Keratinocyte (primary cell): ENCODE results near the gene STOX2. TPM values are rescaled to one million over a fixed set of nuclear protein-coding genes. Genes with fewer than 3 reads are reported as not detected.

Experiments used
- DNase-seq: peaks from one replicate; pipeline ENCODE4 v3.0.0-alpha.2; 2011; ENCODE audit warnings: low read depth, missing footprints, low spot score
- FAIRE-seq: peaks from 2 replicates; lab custom pipeline; 2011; peaks lifted over from hg19 to GRCh38; lab: Jason Lieb, UNC
- H2AFZ ChIP-seq: 2 replicates; pipeline ENCODE4 v1.6.0; 2012; ENCODE audit warnings: low read length, control low read depth, inconsistent platforms; ENCODE audit not compliant: control insufficient read depth
- H3K27ac ChIP-seq: 2 replicates; pipeline ENCODE4 v1.5.1; 2011; ENCODE audit warnings: low read length; ENCODE audit not compliant: control insufficient read depth, insufficient read depth
- H3K27me3 ChIP-seq: 3 replicates; pipeline ENCODE4 v1.6.0; 2011; ENCODE audit warnings: low read length; ENCODE audit not compliant: control insufficient read depth, insufficient read depth; ENCODE audit errors: extremely low read depth
- H3K36me3 ChIP-seq, 2 experiments: 2 replicates in 1 of 2; 3 replicates in 1 of 2; pipeline ENCODE4 v1.5.1; 2011; ENCODE audit warnings: low read length in 2 of 2, mild to moderate bottlenecking in 1 of 2; ENCODE audit not compliant: control insufficient read depth in 2 of 2, insufficient read depth in 2 of 2; ENCODE audit errors: extremely low read depth in 1 of 2
- H3K4me1 ChIP-seq: 3 replicates; pipeline ENCODE4 v1.5.1; 2011; ENCODE audit warnings: low read length; ENCODE audit not compliant: control insufficient read depth, insufficient read depth; ENCODE audit errors: extremely low read depth
- H3K4me2 ChIP-seq: 3 replicates; pipeline ENCODE4 v1.6.0; 2011; ENCODE audit warnings: low read depth, low read length; ENCODE audit not compliant: control insufficient read depth, insufficient read depth; ENCODE audit errors: extremely low read depth
- H3K4me3 ChIP-seq, 3 experiments: fragments of 200-600 bp in 1 of 3; sonication (generic) in 1 of 3; 2 replicates in 2 of 3; 3 replicates in 1 of 3; pipeline ENCODE4 v1.5.1; 2011 to 2016; ENCODE audit warnings: low read length in 3 of 3, mild to moderate bottlenecking in 3 of 3, control low read depth in 2 of 3, inconsistent platforms in 1 of 3, low read depth in 1 of 3, mixed read lengths in 1 of 3, mixed run types in 1 of 3, moderate library complexity in 1 of 3; ENCODE audit not compliant: control insufficient read depth in 2 of 3, insufficient read depth in 2 of 3; ENCODE audit errors: extremely low read depth in 1 of 3
- H3K79me2 ChIP-seq: 2 replicates; pipeline ENCODE4 v1.6.0; 2012; ENCODE audit warnings: low read length; ENCODE audit not compliant: control insufficient read depth, insufficient read depth
- H3K9ac ChIP-seq: 3 replicates; pipeline ENCODE4 v1.6.0; 2011; ENCODE audit warnings: low read length; ENCODE audit not compliant: control insufficient read depth, insufficient read depth; ENCODE audit errors: extremely low read depth
- H3K9me1 ChIP-seq: 3 replicates; pipeline ENCODE4 v1.6.0; 2011; ENCODE audit warnings: low read length; ENCODE audit not compliant: control insufficient read depth, insufficient read depth; ENCODE audit errors: extremely low read depth
- H3K9me3 ChIP-seq: 2 replicates; pipeline ENCODE4 v1.5.1; 2012; ENCODE audit warnings: low read depth, low read length; ENCODE audit not compliant: control insufficient read depth
- H4K20me1 ChIP-seq: 3 replicates; pipeline ENCODE4 v1.6.0; 2011; ENCODE audit warnings: low read length; ENCODE audit not compliant: control insufficient read depth, insufficient read depth; ENCODE audit errors: extremely low read depth
- EZH2 ChIP-seq: IDR thresholded peaks from one replicate; pipeline ENCODE4 v1.6.1; 2012; ENCODE audit warnings: inconsistent platforms, mild to moderate bottlenecking, low read length, moderate library complexity
- dilution Hi-C: fragments of 300-500 bp; cut with MboI; formaldehyde crosslinking; loops from one replicate; pipeline ENCODE4 v1.7.0; 2020; ENCODE audit warnings: low sequenced_read_pairs; ENCODE audit not compliant: extremely low pct_ligation_motif_present
- polyA plus RNA-seq, 5 experiments: library from polyadenylated mRNA; depleted of rRNA in 3 of 5; stranded (reverse) in 3 of 5; stranded (forward) in 1 of 5; unstranded in 1 of 5; fragments of >200 nt; gene quantifications; 1 replicate in 1 of 5; 2 replicates in 3 of 5; 3 replicates in 1 of 5; pipeline versions ENCODE4 v1.2.1 to v1.2.3, GENCODE V29; 2011 to 2012; ENCODE audit warnings: missing spikeins in 2 of 5, low read depth in 1 of 5, low replicate concordance in 1 of 5
- TF ChIP-seq, protein P1 (sequence below), 3 experiments: IDR thresholded peaks in 1 of 3; conservative IDR thresholded peaks in 1 of 3; optimal IDR thresholded peaks in 1 of 3; 2 replicates in 2 of 3; 3 replicates in 1 of 3; pipeline versions ENCODE3 to v1.5.1; 2011; ENCODE audit warnings: low read length in 3 of 3, mild to moderate bottlenecking in 3 of 3, moderate library complexity in 2 of 3, control low read depth in 1 of 3, inconsistent platforms in 1 of 3; ENCODE audit not compliant: insufficient read depth in 2 of 3; ENCODE audit errors: extremely low read depth in 1 of 3

Gene STOX2
- polyA plus RNA-seq, 1 donor (not counting 4 experiments of a cell fraction or from before 2014, with no cell fraction given): 1.6 TPM

DNA sequence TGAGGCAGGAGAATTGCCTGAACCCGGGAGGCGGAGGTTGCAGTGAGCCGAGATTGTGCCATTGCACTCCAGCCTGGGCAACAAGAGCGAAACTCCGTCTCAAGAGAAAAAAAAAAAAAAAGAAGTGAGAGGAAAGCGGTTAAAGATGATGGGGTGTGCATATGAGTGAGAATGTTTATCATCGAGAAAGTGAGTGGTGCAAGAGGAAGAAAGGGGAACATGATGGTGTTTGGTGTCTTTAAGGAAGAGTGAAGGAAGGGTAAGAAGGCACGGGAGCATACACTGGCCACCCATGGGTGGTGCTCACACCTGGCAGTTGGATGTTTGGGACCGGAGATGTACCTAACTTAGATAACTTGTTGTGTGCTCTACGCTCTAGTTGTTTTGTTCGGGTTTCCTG, 62.2 kb downstream of the STOX2 start:
- Histone ChIP-seq H3K9me1 (no peaks in the 10 kb centered on the region), H3K4me2 (no peak overlapping the region), H3K9me3 (no peaks in the 10 kb centered on the region), H3K79me2 (no peaks in the 10 kb centered on the region), H3K36me3 (no peaks in the 10 kb centered on the region), H3K4me1 (no peaks in the 10 kb centered on the region), H3K27ac (no peak overlapping the region), H3K27me3 (no peaks in the 10 kb centered on the region), H4K20me1 (no peaks in the 10 kb centered on the region), H3K4me3 (no peak overlapping the region), H3K9ac (no peak overlapping the region), H2AFZ (no peak overlapping the region)
- TF ChIP-seq, protein P1, sequence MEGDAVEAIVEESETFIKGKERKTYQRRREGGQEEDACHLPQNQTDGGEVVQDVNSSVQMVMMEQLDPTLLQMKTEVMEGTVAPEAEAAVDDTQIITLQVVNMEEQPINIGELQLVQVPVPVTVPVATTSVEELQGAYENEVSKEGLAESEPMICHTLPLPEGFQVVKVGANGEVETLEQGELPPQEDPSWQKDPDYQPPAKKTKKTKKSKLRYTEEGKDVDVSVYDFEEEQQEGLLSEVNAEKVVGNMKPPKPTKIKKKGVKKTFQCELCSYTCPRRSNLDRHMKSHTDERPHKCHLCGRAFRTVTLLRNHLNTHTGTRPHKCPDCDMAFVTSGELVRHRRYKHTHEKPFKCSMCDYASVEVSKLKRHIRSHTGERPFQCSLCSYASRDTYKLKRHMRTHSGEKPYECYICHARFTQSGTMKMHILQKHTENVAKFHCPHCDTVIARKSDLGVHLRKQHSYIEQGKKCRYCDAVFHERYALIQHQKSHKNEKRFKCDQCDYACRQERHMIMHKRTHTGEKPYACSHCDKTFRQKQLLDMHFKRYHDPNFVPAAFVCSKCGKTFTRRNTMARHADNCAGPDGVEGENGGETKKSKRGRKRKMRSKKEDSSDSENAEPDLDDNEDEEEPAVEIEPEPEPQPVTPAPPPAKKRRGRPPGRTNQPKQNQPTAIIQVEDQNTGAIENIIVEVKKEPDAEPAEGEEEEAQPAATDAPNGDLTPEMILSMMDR (optimal IDR thresholded peaks at IDR 0.05 in 1 of 3, IDR thresholded peaks at IDR 0.05 in 1 of 3, conservative IDR thresholded peaks at IDR 0.05 in 1 of 3; ENCODE audit: extremely low read depth in 1 of 3, insufficient read depth in 2 of 3, low read length in 3 of 3): no peak
- no peak for TF ChIP-seq EZH2
- DNase-seq (no peak), FAIRE-seq (no peak)
- dilution Hi-C loops: no loop called here

GRCh38 chr4:183968502-183968901, 63.4 kb downstream of the STOX2 start:
- Histone ChIP-seq H3K9ac (no peak overlapping the region), H3K9me3 (no peaks in the 10 kb centered on the region), H3K4me2 (no peak overlapping the region), H3K79me2 (no peaks in the 10 kb centered on the region), H2AFZ (no peak overlapping the region), H3K4me1 (no peaks in the 10 kb centered on the region), H3K4me3 (no peak overlapping the region), H3K27me3 (no peaks in the 10 kb centered on the region), H4K20me1 (no peaks in the 10 kb centered on the region), H3K36me3 (no peaks in the 10 kb centered on the region), H3K9me1 (no peaks in the 10 kb centered on the region), H3K27ac (no peak overlapping the region)
- no peak for DNase-seq
- dilution Hi-C loops: no loop called here
- no peak for TF ChIP-seq EZH2
- TF ChIP-seq, protein P1 (optimal IDR thresholded peaks at IDR 0.05 in 1 of 3, IDR thresholded peaks at IDR 0.05 in 1 of 3, conservative IDR thresholded peaks at IDR 0.05 in 1 of 3; ENCODE audit: extremely low read depth in 1 of 3, insufficient read depth in 2 of 3, low read length in 3 of 3): no peak
- no peak for FAIRE-seq
